Endothelial cell (in vitro differentiated cells): ENCODE results near the gene UBE2Q2. TPM values are rescaled to one million over a fixed set of nuclear protein-coding genes. Genes with fewer than 3 reads are reported as not detected.
"Not testable (repeated sequence)": the region's sequence is repeated elsewhere in the genome, so short reads cannot be mapped to it uniquely, and the experiment has no call there.

Experiments
- DNase-seq: peaks from one replicate; pipeline ENCODE4 v3.0.0; 2021; ENCODE audit warnings: low spot score
- H3K27ac Mint-ChIP-seq: one replicate; pipeline ENCODE4 v1.8.0; 2021; ENCODE audit warnings: mixed read lengths, inconsistent platforms; ENCODE audit not compliant: unreplicated experiment
- H3K27me3 Mint-ChIP-seq: one replicate; pipeline ENCODE4 v1.8.0; 2021; ENCODE audit warnings: mild to moderate bottlenecking, moderate library complexity, mixed read lengths, inconsistent platforms; ENCODE audit not compliant: unreplicated experiment
- H3K36me3 Mint-ChIP-seq: one replicate; pipeline ENCODE4 v1.8.0; 2021; ENCODE audit warnings: mild to moderate bottlenecking, low read depth, mixed read lengths, inconsistent platforms; ENCODE audit not compliant: unreplicated experiment
- H3K4me1 Mint-ChIP-seq: one replicate; pipeline ENCODE4 v1.8.0; 2021; ENCODE audit warnings: mild to moderate bottlenecking, mixed read lengths, inconsistent platforms; ENCODE audit not compliant: unreplicated experiment
- H3K4me3 Mint-ChIP-seq: one replicate; pipeline ENCODE4 v1.8.0; 2021; ENCODE audit warnings: mild to moderate bottlenecking, mixed read lengths, inconsistent platforms; ENCODE audit not compliant: unreplicated experiment
- H3K9me3 Mint-ChIP-seq: one replicate; pipeline ENCODE4 v1.8.0; 2021; ENCODE audit warnings: mixed read lengths, inconsistent platforms; ENCODE audit not compliant: unreplicated experiment
- long read RNA-seq: library from polyadenylated mRNA; unstranded; transcript quantifications from one replicate; pipeline ENCODE4 v2.0.0, GENCODE V29; 2020; ENCODE audit not compliant: unreplicated experiment
- total RNA-seq: library from RNA; stranded (reverse); fragmentation: NEBNext Ultra II Directional; extraction: Animal tissue kit (Norgen Biotek cat#: 25700); gene quantifications from one replicate; pipeline ENCODE4 v1.2.1, GENCODE V29; 2021; ENCODE audit not compliant: unreplicated experiment
- TF ChIP-seq, protein P1 (sequence below): fragments of 200-600 bp; sonication (generic); IDR thresholded peaks from one replicate; pipeline ENCODE4 v1.5.0; 2021; ENCODE audit warnings: antibody characterized with exemption; ENCODE audit not compliant: unreplicated experiment

UBE2Q2 gene
- 28.9 TPM for total RNA-seq
- long read RNA-seq, transcript UBE2Q2-201 (13 exons, 3,130 nt): major isoform, 7 of 15 reads
- long read RNA-seq, partial matches to known transcripts: 3 of 15 reads
- long read RNA-seq, other reads (novel, unspliced or antisense): 4 of 15 reads

GRCh38 chr15:75842722-75843677 lies at the start of gene UBE2Q2:
Gene UBE2Q2, plus strand, starts transcription at chr15:75843447. Its CDS starts 220 bp downstream, at chr15:75843667.
- Mint-ChIP-seq H3K27me3 (peaks cover 9% of the 10 kb centered on the region), H3K36me3 (peaks cover 11% of the 10 kb centered on the region), H3K9me3 (no peaks in the 10 kb centered on the region), H3K4me3 (peak within 1 kb of the TSS; percentile 98), H3K4me1 (peaks cover 27% of the 10 kb centered on the region), H3K27ac (peak within 1 kb of the TSS; percentile 83)
- peak; percentile 66 for DNase-seq
- TF ChIP-seq, protein P1, sequence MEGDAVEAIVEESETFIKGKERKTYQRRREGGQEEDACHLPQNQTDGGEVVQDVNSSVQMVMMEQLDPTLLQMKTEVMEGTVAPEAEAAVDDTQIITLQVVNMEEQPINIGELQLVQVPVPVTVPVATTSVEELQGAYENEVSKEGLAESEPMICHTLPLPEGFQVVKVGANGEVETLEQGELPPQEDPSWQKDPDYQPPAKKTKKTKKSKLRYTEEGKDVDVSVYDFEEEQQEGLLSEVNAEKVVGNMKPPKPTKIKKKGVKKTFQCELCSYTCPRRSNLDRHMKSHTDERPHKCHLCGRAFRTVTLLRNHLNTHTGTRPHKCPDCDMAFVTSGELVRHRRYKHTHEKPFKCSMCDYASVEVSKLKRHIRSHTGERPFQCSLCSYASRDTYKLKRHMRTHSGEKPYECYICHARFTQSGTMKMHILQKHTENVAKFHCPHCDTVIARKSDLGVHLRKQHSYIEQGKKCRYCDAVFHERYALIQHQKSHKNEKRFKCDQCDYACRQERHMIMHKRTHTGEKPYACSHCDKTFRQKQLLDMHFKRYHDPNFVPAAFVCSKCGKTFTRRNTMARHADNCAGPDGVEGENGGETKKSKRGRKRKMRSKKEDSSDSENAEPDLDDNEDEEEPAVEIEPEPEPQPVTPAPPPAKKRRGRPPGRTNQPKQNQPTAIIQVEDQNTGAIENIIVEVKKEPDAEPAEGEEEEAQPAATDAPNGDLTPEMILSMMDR: no peak

- DNase-seq: no peak
- peaks cover 2% of the 10 kb centered on the region for H3K27me3 Mint-ChIP-seq
- H3K36me3 Mint-ChIP-seq: no peaks in the 10 kb centered on the region
- TF ChIP-seq, protein P1: no peak
- H3K27ac Mint-ChIP-seq: no peak overlapping the region
- H3K9me3 Mint-ChIP-seq: no peaks in the 10 kb centered on the region
- no peaks in the 10 kb centered on the region for H3K4me1 Mint-ChIP-seq
- H3K4me3 Mint-ChIP-seq: no peak overlapping the region
These were observed 46.9 kb upstream of the UBE2Q2 start for GRCh38 chr15:75796321-75796720.

DNA sequence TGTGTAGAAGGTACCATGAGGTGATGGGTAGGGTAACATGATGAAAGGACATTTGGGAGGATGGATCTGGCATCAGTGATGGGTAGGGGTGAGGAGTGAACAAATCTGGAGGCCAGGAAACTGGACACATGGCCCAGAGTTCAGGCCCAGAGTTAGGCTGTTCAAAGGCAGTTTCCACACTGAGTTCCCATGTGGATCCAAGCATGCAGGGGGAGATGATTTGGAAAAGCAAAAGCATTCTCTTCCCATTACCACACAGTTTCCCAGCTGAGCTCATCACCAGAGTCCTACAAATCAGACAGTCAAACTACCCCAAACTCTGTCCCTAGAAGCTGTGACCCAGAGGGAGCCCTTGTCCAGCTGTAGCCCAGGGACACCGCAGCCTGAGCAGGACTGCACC lies 46.1 kb upstream of the UBE2Q2 start:
- peak overlapping the region; percentile 58 for H3K27ac Mint-ChIP-seq
- not testable (repeated sequence) for DNase-seq, H3K36me3 Mint-ChIP-seq, H3K4me1 Mint-ChIP-seq, H3K4me3 Mint-ChIP-seq, H3K9me3 Mint-ChIP-seq, H3K27me3 Mint-ChIP-seq

DNA sequence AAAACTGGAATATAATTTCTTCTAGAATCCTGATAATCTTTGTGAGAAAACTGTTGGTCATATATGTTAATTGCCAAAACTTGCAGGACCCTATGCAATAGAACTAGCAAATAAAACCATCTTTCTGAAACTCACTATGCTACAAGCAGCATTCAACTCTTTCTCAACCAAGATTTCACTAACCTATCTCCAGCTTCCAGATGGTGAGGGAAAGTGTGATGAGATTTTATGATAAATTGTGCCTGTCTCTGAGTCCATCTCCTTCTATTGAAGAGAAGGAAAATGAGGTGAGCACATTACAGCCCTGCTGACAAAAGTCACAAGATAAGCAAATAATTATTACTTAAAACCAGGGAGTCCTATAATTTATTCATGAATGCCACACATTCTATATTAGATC lies 44.1 kb upstream of the UBE2Q2 start:
- no peak overlapping the region for H3K4me3 Mint-ChIP-seq
- TF ChIP-seq, protein P1: no peak
- H3K36me3 Mint-ChIP-seq: no peaks in the 10 kb centered on the region
- peaks cover 1% of the 10 kb centered on the region for H3K27me3 Mint-ChIP-seq
- H3K27ac Mint-ChIP-seq: no peak overlapping the region
- no peak for DNase-seq
- H3K4me1 Mint-ChIP-seq: peaks cover 4% of the 10 kb centered on the region
- H3K9me3 Mint-ChIP-seq: no peaks in the 10 kb centered on the region

GRCh38 chr15:75800409-75800808 lies 42.8 kb upstream of the UBE2Q2 start:
- H3K27me3 Mint-ChIP-seq, H3K9me3 Mint-ChIP-seq, H3K4me1 Mint-ChIP-seq, H3K4me3 Mint-ChIP-seq, H3K27ac Mint-ChIP-seq, H3K36me3 Mint-ChIP-seq, DNase-seq: not testable (repeated sequence)
